GM12873 (cell line): Measurements from ENCODE around the gene BFSP1.

ENCODE experiments used
- CTCF ChIP-seq: IDR thresholded peaks from 2 replicates; pipeline ENCODE4 v1.5.1; 2012; ENCODE audit warnings: low read depth, mild to moderate bottlenecking, moderate library complexity, low read length, control low read depth; ENCODE audit not compliant: insufficient read depth; ENCODE audit errors: missing control alignments

Gene BFSP1

GRCh38 chr20:17469246-17470030 is 61.7 kb downstream of the BFSP1 start:
- TF ChIP-seq CTCF = no peak

GRCh38 chr20:17468073-17468840 is 62.9 kb downstream of the BFSP1 start:
- TF ChIP-seq CTCF = no peak

- no peak for TF ChIP-seq CTCF
Observed at GRCh38 chr20:17467120-17467655, 64.0 kb downstream of the BFSP1 start.

- no peak for TF ChIP-seq CTCF
Observed at GRCh38 chr20:17466641-17467040, 64.5 kb downstream of the BFSP1 start.

- no peak for TF ChIP-seq CTCF
Observed at GRCh38 chr20:17465236-17465635, 65.9 kb downstream of the BFSP1 start.

GRCh38 chr20:17463711-17464110 is 67.5 kb downstream of the BFSP1 start:
- TF ChIP-seq CTCF = no peak

- TF ChIP-seq CTCF = no peak
Observed at GRCh38 chr20:17461941-17462340, 69.2 kb downstream of the BFSP1 start.
